ENCODE data around the gene ILDR2.

DNA sequence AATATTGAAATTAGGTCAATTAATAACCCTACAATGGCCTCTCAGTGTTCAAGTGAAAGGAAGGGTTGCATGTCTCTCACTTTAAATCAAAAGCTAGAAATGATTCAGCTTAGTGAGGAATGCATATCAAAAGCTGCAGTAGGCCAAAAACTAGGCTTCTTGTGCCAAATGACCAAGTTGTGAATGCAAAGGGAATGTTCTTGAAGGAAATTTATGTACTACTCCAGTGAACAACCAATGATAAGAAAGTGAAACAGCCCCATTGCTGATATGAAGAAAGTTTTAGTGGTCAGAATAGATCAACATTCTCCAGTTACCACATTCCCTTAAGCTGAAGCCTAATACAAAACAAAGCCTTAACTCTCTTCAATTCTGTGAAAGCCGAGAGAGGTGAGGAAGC, 23.7 kb upstream of the ILDR2 start:
- TF ChIP-seq ISL1 (CRISPR knock-in tag; IDR thresholded peaks at IDR 0.05): no peak
- no peak for TF ChIP-seq CREB5 (CRISPR knock-in tag; IDR thresholded peaks at IDR 0.05; ENCODE audit: low read depth)
- no peak for TF ChIP-seq ZFP3 (CRISPR knock-in tag; IDR thresholded peaks at IDR 0.05)
- TF ChIP-seq BACH2 (CRISPR knock-in tag; IDR thresholded peaks at IDR 0.05; ENCODE audit: borderline replicate concordance): no peak
- no peak for TF ChIP-seq PATZ1 (CRISPR knock-in tag; IDR thresholded peaks at IDR 0.05; ENCODE audit: borderline replicate concordance)
- TF ChIP-seq ARNTL (CRISPR knock-in tag; IDR thresholded peaks at IDR 0.05; ENCODE audit: borderline replicate concordance, low read depth): no peak
- TF ChIP-seq ZNF70 (CRISPR knock-in tag; IDR thresholded peaks at IDR 0.05): no peak
- no peak for TF ChIP-seq GLIS3 (CRISPR knock-in tag; IDR thresholded peaks at IDR 0.05)
- TF ChIP-seq ZFP30 (CRISPR knock-in tag; IDR thresholded peaks at IDR 0.05): no peak
- TF ChIP-seq ZNF565 (CRISPR knock-in tag; conservative IDR thresholded peaks at IDR 0.05; ENCODE audit: low read depth): no peak
- TF ChIP-seq, protein P1, sequence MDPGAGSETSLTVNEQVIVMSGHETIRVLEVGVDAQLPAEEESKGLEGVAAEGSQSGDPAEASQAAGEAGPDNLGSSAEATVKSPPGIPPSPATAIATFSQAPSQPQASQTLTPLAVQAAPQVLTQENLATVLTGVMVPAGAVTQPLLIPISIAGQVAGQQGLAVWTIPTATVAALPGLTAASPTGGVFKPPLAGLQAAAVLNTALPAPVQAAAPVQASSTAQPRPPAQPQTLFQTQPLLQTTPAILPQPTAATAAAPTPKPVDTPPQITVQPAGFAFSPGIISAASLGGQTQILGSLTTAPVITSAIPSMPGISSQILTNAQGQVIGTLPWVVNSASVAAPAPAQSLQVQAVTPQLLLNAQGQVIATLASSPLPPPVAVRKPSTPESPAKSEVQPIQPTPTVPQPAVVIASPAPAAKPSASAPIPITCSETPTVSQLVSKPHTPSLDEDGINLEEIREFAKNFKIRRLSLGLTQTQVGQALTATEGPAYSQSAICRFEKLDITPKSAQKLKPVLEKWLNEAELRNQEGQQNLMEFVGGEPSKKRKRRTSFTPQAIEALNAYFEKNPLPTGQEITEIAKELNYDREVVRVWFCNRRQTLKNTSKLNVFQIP (CRISPR knock-in tag; IDR thresholded peaks at IDR 0.05; ENCODE audit: borderline replicate concordance, low read depth): no peak
- TF ChIP-seq RARB (CRISPR knock-in tag; IDR thresholded peaks at IDR 0.05): no peak
- TF ChIP-seq ZNF8 (CRISPR knock-in tag; IDR thresholded peaks at IDR 0.05): no peak
